GM12892 (cell line): ENCODE measurements around the gene SCAMP5.

Experiments used
- POLR2A ChIP-seq: IDR thresholded peaks from 2 replicates; pipeline ENCODE4 v1.6.1; 2011; ENCODE audit warnings: low read depth, low read length, control low read depth
- POLR2AphosphoS5 ChIP-seq: IDR thresholded peaks from 2 replicates; pipeline ENCODE4 v1.6.1; 2011; ENCODE audit warnings: low read depth, low read length, control low read depth

DNA sequence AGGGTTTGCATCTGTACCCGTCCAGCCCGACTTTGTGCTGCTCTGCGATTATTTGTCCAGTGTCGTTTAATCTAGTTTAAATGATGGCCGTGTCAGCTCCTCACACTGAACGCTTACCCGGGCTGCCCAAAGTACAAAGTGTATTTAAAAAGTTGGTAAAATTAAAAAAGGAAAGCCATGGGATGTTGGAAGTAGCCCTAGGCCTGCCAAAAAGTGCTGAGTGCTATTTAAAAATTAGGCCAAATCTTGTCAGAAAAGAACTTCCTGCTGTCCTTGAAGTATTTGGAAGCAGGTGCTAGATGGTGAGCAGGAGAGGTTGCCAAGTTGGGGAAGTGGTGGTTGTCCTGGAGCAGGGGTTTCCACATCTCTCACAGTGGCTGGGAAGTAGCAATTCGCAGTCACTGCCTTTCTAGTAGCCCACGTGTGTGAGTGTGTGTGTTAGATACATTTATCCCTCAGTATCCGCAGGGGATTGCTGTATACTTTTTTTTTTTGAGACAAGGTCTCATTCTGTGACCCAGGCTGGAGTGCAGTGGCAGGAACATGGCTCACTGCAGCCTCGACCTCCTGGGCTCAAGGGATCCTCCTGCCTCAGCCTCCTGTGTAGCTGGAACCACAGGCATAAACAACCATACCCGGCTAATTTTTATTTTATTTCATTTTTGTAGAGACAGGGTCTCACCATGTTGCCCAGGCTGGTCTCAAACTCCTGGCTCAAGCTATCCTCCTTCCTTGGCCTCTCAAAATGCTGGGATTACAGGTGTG is 28.7 kb downstream of the SCAMP5 start:
- TF ChIP-seq POLR2AphosphoS5 (0 out of 2 replicates have a peak, but pooled peaks have one; percentile 17), POLR2A (peak; percentile 10; the same call in 1 of the 2 replicates)
